GM18517 (cell line): ENCODE measurements around the gene BICDL2.

Experiments used
- ATAC-seq: cut with Tn5 transposase; IDR thresholded peaks from one replicate; pipeline ENCODE4 v1.9.1; 2021; ENCODE audit warnings: mild to moderate bottlenecking, moderate library complexity; ENCODE audit not compliant: unreplicated experiment

BICDL2 gene

DNA sequence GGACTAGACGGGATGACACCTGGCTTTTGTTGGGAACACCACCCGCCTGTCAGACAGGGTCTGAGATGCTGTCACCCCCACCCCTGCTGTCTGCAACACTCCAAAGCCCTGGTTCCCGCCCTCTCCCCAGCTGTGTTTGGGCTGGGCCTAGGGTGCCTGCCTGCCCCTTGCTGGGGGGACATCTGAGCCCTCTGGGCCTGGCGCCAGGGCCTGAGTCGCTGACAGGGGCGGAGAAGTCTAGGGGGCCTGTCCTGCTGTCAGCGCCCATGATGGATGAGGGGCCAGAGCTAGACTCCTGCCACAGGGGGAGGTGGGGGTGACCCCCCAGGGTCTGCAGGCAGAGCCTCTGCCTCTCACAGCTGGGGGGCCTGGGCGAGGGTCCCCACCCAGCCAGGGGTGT, 48.9 kb downstream of the BICDL2 start:
- ATAC-seq: no peak

DNA sequence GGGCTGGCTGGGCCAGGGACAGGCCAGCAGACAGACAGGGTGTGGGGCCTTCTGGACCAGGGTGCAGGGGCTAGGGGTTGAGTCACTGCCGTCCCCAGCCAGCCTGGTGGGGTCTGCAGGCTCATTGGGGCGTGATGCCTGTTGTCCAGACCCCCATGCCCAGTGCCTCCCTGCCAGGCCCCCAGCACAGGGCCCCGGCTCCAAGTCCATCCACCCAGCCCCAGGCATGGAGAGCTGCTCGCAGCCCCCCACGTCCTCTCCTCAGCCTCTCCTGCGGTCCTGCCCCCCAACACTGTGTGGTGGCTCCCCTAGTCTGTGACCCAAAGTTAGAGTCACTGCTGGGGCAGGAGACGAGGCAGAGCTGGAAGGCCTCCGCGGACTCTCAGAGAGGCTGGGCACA, 49.5 kb downstream of the BICDL2 start:
- ATAC-seq: no peak

DNA sequence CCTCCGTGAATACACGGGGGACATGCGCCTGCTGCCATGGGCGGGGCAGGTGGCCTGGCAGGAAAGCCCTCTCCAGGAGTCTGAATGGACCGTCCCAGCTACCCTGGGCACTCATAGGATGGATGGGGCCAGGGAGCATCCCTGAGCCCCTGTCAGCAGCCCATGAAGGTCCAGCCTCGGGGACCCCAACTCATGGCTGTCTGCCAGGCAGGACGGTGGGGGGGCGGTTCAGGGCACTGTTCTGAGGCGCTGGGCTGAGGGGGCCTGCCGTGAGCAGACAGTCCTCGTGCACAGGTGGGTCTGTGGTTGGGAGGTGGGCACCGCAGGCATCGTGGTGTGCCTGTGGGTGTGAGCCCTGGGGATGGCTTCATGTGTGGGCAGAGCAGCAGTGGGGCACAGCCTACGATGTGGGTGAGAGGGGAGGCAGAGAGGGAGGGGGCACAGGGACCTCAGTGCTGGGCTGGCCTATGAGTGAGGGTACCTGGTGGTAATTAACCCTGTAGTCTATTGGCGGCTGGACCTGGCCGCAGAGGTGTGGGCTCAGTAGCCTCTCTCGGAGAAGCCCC, 50.0 kb downstream of the BICDL2 start:
- ATAC-seq: no peak

DNA sequence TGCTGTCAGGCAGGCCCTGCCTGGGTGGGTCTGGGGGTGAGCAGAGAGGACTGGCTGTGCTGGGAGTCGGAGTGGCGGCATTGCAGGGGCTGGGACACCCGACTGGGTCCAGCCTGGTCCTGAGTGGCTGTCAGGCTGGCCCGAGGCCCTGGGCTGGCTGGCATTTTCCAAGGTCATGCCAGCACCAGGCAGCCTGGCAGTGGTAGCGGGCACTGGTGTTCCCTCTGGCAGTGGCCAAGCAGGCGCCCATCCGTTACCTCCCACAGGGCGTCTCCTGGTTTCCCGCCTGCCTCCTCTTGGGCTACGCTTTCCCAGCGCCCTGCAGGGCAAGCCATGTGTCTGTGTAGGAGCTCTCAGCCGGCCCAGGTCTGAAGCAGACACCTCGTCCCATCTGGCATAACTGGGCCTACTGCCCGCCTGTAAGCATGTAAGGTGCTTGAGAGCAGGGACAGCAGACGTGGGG, 50.8 kb downstream of the BICDL2 start:
- ATAC-seq: no peak

DNA sequence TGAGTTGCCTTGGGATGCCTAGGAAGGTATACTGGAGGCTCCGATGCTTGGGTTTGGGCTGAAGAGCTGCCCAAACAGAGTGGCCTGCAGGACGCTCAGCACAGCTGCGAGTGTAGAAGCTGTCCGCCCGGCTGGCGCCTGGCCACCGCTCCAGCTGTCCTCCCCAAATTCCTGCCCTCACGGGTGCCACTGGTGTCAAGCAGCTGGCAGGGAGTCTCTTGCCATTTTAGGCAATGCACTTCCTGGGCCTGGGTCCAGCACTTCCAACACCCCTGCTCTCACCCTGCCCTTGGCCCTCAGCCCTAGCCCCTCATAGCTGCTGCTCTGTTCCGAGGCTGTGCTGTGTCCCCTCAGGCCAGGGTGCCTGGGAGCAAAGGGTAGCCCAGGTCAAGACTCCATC, 51.3 kb downstream of the BICDL2 start:
- ATAC-seq: no peak

DNA sequence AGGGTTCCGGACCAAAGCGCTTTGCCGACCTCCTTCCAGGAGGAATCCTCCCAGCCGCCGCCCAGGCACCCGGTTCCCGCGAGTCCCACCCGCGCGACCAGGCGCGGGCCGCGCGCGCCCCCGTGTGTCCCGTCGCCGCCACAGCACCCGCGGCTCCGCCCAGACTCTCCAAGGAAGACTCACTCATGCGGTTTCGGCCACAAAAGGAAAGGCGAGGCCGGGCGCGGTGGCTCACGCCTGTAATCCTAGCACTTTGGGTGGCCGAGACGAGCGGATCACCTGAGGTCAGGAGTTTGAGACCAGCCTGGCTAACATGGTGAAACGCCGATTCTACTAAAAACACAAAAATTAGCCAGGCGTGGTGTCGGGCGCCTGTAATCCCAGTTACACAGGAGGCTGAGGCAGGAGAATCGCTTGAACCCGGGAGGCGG, 53.0 kb downstream of the BICDL2 start:
- ATAC-seq: no peak

DNA sequence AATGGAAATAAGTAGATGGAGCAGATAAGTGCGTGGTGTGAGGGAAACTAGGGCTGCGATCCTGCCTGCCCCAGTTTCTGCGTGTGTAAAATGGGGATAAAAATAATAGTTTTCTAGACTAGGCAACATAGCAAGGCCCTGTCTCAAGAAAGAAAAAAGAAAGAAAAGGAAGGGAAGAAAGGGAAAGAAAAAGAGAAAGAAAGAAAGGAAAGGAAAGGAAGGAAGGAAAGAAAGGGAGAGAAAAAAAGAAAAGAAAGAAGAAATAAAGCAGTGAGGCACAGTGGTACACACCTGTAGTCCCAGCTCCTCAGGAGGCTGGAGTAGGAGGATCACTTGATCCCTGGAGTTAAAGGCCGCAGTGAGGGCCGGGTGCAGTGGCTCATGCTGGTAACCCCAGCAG, 54.3 kb downstream of the BICDL2 start:
- ATAC-seq: no peak

DNA sequence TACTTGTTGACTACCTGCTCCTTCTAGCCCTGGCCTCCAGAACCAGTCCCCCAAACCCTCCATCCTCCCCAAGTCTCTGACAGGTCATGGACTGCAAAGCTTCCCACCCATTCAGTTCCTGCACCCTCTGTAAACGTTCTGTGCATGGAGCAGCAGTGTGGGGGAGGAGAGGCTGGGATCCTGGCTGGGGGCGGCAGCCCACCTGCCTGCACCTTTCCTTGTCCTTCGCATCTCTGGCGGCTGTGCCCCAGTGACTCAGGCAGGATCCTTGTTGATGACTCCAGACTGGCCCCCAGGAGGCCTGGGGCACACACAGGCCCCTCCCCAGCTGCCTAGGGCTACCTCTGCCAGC, 54.9 kb downstream of the BICDL2 start:
- no peak for ATAC-seq

DNA sequence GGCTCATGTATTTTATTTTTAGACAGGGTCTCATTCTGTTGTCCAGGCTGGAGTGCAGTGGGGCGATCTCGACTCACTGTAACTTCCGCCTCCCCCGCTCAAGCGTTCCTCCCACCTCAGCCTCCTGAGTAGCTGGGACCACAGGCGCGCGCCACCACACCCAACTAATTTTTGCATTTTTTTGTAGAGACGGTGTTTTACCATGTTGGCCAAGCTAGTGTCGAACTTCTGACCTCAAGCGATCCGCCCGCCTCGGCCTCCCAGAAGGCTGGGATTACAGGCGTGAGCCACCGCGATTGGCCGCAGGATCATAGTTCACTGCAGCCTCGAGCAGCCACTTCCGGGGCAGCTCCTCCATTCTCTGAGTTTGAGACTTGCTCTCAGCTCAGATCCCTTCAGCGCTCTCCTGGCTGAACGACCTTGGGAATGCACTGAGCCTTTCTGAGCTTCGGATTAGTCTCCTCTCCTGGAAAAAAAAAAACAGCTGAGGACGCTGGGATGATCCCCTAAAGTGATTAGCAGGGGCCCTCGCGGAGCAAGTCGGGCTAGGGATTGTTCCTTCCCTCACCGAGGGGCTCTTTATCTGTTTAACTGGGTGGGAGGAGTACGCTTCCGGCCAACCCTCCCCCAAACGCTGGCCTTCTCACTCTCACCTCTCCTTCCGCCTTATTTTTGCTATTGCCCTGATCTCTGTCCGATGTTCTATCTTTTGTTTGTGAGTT, 55.4 kb downstream of the BICDL2 start:
- no peak for ATAC-seq

DNA sequence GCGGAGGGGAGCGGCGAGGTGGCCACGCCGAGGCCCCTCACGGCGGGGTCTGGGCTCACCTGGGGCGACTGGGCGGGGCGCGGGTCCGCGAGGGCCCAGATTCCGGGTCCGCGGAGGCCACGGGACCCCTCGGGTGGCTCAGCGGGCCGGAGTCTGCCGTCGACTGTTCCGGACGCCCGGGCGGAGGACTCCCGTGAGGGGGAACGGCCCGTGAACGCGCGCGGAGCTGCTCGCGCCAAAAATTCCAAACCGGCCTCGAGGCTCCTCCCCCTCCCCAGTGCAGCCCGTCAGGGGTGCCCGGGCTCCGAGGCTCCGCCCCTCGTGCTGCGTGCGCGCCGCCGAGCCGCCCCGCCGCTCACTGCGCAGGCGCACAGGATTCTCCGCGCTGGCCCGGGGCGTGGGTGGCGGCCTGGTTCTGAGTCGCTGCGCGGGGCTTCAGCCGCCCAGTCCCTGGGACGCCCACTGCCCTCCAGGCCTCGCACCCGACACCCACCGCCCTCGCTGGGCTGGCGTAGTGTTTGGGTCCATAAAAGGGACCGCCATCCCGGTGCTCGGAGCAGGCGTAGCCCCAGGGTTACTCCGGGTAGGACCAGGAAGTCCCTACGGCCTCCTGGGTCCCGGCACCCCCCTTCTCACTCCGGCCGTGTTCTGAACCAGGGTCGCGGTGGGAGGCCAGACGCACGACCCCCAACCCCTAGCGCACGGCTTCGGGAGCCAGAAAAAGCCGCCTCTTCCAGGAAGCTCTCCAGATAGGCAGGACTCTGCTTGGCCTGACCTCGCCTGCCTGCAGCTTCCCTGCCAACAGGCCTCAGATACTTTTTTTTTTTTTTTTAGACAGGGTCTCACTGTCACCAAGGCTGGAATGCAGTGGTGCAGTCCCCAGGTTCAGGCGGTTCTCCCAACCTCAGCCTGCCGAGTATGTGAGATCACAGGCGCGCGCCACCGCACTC, 56.2 kb downstream of the BICDL2 start, which contains the start of gene PKMYT1:
Gene PKMYT1 (minus strand): TSS at position 220 of the 950 bp plus-strand sequence. CDS start 789 bp downstream, outside the sequence.
- ATAC-seq: peak; percentile 70

DNA sequence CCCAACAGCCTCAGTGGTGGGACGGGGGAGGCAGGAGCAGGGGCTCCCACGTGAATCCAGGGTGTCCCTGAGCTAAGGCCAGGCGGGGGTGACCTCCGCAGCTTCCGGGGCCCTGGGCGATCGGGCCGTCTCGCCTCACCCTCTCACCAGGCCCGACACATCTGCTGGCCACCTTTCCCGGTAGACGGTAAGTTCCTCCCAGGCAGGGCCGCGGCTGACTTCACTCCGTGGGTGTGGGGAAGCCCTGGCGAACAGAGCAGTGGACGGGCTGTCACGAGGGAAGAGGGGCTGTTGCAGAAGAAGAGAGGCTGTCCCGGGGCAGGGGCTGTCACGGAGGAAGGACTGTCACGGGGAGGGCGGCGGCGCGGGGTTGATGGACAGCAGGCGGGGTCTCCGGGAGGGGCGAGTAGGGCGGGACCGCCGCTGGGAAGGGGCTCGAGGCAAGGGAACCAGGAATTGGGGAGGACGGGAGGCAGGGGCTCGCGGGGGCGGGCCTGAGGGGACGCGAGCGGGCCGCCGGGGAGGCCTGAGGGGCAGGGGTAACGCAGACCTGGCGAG, 57.0 kb downstream of the BICDL2 start:
- peak; percentile 3 for ATAC-seq
